ENCODE measurements around the gene IMMT.
"Not testable (repeated sequence)": the region's sequence is repeated elsewhere in the genome, so short reads cannot be mapped to it uniquely, and the experiment has no call there.

Gene IMMT

DNA sequence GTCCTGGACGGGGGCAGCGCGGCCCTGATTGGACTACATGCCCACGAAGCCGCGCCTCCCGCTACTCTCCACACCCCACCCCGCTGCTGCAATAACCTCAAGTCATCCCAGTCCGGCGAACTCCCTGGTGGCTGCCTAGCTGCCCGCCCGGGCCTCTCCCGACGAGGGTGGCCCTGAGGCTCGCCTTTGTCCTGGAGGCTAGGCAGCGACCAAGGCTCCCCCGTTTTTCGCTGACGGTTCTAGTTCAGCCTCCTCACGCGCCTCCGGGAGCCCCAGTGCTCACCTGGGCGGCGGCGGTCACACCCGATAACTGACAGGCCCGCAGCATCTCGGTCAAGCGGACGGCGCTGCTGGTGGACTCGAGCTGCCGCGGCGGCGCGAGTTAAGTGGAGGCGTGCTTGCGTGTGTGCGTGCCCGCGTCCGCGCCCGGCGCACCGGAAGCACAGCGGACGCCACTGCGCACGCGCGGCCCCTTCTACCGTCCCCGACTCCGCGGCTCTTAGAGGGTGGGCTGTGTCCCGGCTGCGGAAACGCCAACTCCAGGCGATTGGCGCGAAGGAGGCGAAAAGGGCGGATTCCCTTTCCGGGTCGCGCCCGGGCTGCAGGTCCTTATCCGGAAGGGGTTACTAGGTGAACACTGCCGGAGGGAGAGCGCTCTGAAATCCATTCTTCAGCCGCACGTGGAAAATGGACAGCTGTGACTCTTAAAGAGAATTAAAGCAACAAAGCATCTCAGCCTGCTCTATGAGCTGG lies at the start of gene IMMT:
Gene IMMT (minus strand): TSS at position 408 of the 753 bp plus-strand sequence. CDS start 80 bp downstream, at position 328.
- peak; percentile 77 for DNase-seq

- DNase-seq: not testable (repeated sequence)
Measured at GRCh38 chr2:86244781-86245180, 49.5 kb upstream of the IMMT start.

GRCh38 chr2:86243950-86244733 lies 48.9 kb upstream of the IMMT start:
- DNase-seq: no peak

DNA sequence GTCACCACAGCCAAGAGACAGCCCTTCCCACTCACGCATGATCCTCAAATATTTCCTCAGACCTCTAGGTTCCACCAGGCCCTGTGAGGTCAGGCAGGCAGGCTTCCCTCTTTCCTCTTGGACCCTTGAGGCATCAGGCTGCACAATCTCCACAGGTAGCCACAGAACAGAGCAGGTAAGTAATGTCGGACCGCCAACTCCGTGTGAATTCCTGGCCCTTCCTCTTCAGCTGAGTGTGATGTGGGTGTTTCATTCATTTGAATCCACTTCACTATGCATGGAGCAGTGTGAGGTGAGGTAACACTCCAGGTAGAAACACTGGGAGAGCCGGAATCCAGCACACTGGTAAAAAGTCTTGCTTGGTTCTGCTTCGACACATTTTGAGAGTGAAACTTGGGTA lies 48.0 kb upstream of the IMMT start:
- DNase-seq: no peak

- DNase-seq: no peak
Measured at GRCh38 chr2:86241611-86242010, 46.3 kb upstream of the IMMT start.

DNA sequence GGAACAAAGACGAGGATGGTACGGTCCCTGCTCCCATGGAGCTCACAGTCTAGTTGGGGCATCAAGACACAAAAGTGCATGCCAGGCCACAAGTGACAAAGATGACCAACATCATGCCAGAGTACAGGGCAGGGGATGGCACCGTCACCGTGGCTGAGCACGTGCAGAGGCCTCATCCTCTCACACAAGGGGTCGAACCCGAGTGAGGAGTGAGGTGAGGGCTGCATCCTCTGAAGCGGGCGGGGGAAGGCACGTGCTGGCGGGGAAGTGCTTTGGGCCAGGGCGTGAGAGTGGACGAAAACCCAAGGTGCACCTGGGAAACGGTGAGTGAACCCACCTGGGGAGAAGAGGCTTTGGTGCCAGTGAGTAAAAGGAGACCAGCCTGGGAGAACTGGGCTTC lies 45.0 kb upstream of the IMMT start:
- no peak for DNase-seq

DNA sequence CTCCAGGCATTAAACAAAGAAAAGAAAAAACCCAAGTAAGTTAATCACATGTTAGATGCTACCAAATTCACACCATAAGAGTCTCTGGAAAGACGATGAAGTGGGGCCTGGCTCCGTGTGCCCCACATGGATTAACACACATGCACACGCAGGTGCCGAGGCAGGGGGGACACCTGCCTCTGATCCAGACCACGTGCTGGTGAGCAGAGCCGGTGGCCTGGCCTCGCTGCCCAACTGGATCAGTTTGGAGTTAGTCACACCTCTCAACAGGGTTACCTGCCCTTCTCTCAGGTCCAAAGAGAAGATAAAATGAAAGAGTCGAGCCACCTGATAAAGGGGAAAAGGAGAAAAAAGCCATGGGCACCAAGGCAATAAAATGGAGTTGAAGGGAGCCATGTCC lies 44.5 kb upstream of the IMMT start:
- no peak for DNase-seq

DNA sequence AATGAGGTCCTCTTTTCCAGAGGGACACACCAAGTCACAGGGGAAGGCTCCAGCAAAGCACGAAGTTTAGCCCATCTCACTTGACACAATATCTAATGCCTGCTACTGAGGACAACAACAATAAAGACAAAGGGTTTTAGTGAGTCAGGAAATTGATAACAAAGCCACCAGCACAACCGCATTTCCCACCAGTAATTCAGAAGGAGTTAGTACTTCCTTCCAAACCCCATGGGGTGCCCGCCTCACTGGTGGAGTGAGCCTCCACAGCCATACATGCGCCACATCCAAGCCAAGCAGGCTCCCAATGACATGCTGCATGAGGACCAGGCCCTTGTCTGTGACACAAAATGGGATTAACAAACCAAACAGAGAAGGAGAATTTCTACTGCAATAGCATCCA lies 44.1 kb upstream of the IMMT start:
- no peak for DNase-seq

DNA sequence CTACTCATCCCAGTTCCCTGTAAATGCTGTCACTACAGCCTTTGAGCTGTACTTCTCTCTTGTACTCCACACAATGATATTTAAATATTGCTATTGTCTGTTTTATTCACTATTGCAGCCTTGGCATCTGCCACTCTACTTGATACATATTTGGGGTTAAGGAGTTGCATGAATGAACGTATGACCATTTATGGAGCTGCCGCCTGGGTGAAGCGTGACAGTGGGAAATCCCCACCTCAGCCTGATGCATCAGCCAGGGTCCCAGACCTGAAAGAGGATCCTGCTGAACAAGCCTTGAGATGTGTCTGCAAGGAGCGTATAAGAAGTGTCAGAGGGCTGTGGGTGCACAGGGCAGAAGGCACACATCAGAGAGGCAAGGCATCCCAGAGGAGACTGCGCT lies 43.1 kb upstream of the IMMT start:
- DNase-seq: no peak

DNA sequence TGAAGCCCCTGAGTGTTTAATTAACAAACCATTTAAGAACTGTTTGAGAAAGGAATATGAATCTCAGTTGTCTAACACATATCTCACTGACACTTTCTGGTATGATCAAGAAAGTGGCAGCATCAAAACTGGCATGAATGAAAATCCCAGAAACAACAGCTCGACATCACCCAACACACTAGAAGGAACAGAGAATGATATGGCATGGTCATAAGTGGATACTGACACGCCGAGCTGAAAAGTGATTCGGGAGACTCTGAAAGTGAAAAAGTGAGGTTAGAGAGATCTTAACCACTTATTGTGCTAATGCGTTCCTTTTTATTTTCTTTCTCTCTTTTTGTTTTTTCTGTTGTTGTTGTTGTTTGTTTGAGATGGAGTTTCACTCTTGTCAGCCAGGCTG lies 41.9 kb upstream of the IMMT start:
- no peak for DNase-seq

DNA sequence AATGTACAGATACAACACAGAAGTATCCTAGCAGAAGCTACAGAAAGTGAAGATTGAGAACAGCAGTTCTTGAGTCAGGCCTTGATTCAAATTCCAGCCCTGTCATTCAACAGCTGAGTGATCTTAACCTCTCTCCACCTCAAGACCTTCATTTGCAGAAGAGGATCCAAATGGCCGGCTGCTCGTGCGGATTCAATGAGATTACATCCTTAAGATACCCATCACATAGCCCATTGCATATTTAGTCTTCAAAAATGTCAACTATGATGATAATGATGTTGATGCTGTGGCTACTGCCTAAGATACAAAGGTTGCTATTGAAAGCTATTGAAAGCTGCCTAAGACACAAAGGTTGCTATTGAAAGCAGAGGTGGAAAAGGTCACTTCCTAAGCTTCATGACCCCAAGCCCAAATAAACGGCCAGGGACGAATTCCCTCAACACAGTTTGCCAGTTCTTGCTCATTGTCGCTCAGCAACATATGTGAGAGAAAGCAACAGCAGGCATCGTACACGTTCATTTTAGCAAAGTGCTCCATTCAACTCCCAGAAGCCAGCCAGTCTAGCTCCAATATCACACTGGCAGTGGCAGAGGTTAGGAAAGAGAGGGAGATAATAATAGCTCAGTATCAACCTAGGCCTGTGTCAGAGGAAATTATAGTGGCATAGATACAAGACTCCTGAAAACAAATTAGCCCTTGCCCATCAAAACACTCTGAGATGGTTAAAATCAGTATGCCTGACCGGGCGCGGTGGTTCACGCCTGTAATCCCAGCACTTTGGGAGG lies 40.1 kb upstream of the IMMT start:
- DNase-seq: no peak

GRCh38 chr2:86234563-86235131 lies 39.4 kb upstream of the IMMT start:
- no peak for DNase-seq

DNA sequence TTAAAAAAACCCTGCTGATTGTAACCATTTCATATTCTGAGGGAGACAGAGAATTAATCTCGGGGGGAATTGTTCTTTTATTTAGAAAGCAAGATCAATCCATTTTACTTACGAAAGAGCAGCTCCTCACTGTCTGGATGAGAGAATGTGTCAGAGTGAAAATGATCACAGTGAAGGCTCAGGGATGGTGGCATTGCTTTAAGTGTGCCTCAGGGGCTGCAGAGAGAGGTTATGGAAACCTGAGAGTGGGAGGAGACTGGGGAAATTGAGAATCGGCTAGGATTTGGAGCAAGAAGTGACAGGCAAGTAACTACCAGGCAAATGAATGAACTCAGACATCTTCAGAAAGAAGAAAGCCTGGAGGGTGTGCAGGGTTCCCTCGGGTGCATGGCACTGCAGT lies 38.2 kb upstream of the IMMT start:
- DNase-seq: no peak

- no peak for DNase-seq
Measured at GRCh38 chr2:86232910-86233309, 37.6 kb upstream of the IMMT start.

- DNase-seq: no peak
Measured at GRCh38 chr2:86232373-86232784, 37.1 kb upstream of the IMMT start.

GRCh38 chr2:86231680-86232372 lies 36.6 kb upstream of the IMMT start:
- DNase-seq: no peak

GRCh38 chr2:86230961-86231360 lies 35.7 kb upstream of the IMMT start:
- DNase-seq: no peak

DNA sequence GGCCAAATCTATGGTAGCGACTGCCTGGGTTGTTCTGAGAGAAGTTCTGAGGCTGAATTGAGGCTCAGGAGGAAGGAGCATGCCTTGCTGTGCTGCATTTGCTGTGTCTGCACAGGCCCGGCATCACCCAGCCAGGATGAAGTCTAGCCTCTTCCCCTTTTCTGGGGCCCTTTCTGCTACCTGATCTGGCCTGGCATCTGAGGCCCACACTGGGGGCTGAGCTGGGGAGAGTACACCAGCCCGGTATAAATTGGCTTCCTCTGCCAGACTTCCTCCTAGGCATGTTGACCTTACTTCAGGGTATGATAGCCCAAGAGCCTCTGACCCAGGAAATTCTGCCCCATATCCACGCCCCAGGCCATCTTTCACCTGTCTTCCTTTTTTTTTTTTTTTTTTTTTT lies 34.0 kb upstream of the IMMT start:
- DNase-seq: no peak

GRCh38 chr2:86228574-86228973 lies 33.3 kb upstream of the IMMT start:
- DNase-seq: not testable (repeated sequence)

- DNase-seq: no peak
Measured at GRCh38 chr2:86227685-86228084, 32.4 kb upstream of the IMMT start.

GRCh38 chr2:86226636-86227520 lies 31.6 kb upstream of the IMMT start:
- DNase-seq: no peak

- no peak for DNase-seq
Measured at GRCh38 chr2:86226070-86226469, 30.8 kb upstream of the IMMT start.
